Caco-2 (cell line): Measurements from ENCODE around the gene DCTN2. TPM values are rescaled to one million over a fixed set of nuclear protein-coding genes. Genes with fewer than 3 reads are reported as not detected.

Experiments
- BruUV-seq: library from RNA; stranded (reverse); fragments of 400-500 nt; replicated peaks from 2 replicates; lab custom pipeline; 2021; lab: Mats Ljungman, UMichigan
- CTCF ChIA-PET: fragments of 300-600 bp; sonication (Branson Sonifier 250); formaldehyde crosslinking; loops from one replicate; lab custom pipeline; 2022; ENCODE audit warnings: antibody characterized with exemption; lab: Charles Lee
- POLR2A ChIA-PET: fragments of 300-600 bp; sonication (Branson Sonifier 250); formaldehyde crosslinking; loops from one replicate; lab custom pipeline; 2022; ENCODE audit warnings: antibody characterized with exemption; lab: Charles Lee
- DNase-seq, 2 experiments: peaks; one replicate each; pipeline versions ENCODE4 v3.0.0 to v3.0.0-alpha.2; 2020 to 2022
- H3K27me3 ChIP-seq: replicated peaks from 2 replicates; pipeline ENCODE4 v1.6.0; 2011; ENCODE audit warnings: low read length; ENCODE audit not compliant: control insufficient read depth, insufficient read depth
- H3K36me3 ChIP-seq: 2 replicates; pipeline ENCODE4 v1.5.1; 2011; ENCODE audit warnings: low read length; ENCODE audit not compliant: control insufficient read depth, insufficient read depth
- H3K4me1 ChIP-seq: fragments of 250-450 bp; sonication (Bioruptor Pico); 2 replicates; pipeline ENCODE4 v1.5.1; 2020; ENCODE audit warnings: mild to moderate bottlenecking
- H3K4me3 ChIP-seq: 2 replicates; pipeline ENCODE4 v1.5.1; 2011; ENCODE audit warnings: low read depth, mild to moderate bottlenecking, control low read depth, low read length
- H3K9me3 ChIP-seq: fragments of 250-450 bp; sonication (Bioruptor Pico); 2 replicates; pipeline ENCODE4 v1.5.1; 2020; ENCODE audit warnings: mild to moderate bottlenecking, moderate library complexity
- H3K27ac Mint-ChIP-seq: one replicate; pipeline ENCODE4 v1.8.0; 2022; ENCODE audit warnings: mixed read lengths; ENCODE audit not compliant: unreplicated experiment
- H3K27me3 Mint-ChIP-seq: one replicate; pipeline ENCODE4 v1.8.0; 2022; ENCODE audit warnings: mixed read lengths; ENCODE audit not compliant: insufficient read depth, unreplicated experiment
- H3K36me3 Mint-ChIP-seq: one replicate; pipeline ENCODE4 v1.8.0; 2022; ENCODE audit warnings: mild to moderate bottlenecking, mixed read lengths; ENCODE audit not compliant: insufficient read depth, unreplicated experiment
- H3K4me1 Mint-ChIP-seq: one replicate; pipeline ENCODE4 v1.8.0; 2022; ENCODE audit warnings: low read depth, mixed read lengths; ENCODE audit not compliant: unreplicated experiment
- H3K4me3 Mint-ChIP-seq: one replicate; pipeline ENCODE4 v1.8.0; 2022; ENCODE audit warnings: mild to moderate bottlenecking, moderate library complexity, mixed read lengths; ENCODE audit not compliant: unreplicated experiment
- H3K9me3 Mint-ChIP-seq: one replicate; pipeline ENCODE4 v1.8.0; 2022; ENCODE audit warnings: mixed read lengths; ENCODE audit not compliant: unreplicated experiment
- CTCF ChIP-seq, 2 experiments: fragments of 200-600 bp in 1 of 2; IDR thresholded peaks; 1 replicate in 1 of 2; 2 replicates in 1 of 2; pipeline versions ENCODE4 v1.5.1 to v1.8.0; 2011 to 2022; ENCODE audit warnings: antibody characterized with exemption in 1 of 2, control low read depth in 1 of 2, inconsistent platforms in 1 of 2, low read depth in 1 of 2, low read length in 1 of 2, mild to moderate bottlenecking in 1 of 2, moderate library complexity in 1 of 2; ENCODE audit not compliant: insufficient read depth in 1 of 2, severe bottlenecking in 1 of 2, unreplicated experiment in 1 of 2
- intact Hi-C: fragments of 100-400 bp; cut with micrococcal nuclease; formaldehyde crosslinking; loops from one replicate; pipeline ENCODE4 v1.10.0; 2022; ENCODE audit not compliant: unreplicated experiment
- total RNA-seq: library from RNA; stranded (reverse); gene quantifications from 2 replicates; pipeline ENCODE4 v1.2.3, GENCODE V29; 2022

Gene DCTN2
- total RNA-seq, 1 experiment from 2014 or later = 94.4 TPM

- no peak overlapping the region for H3K4me3 Mint-ChIP-seq
- ChIA-PET POLR2A (no interaction called here), CTCF (no interaction called here)
- peaks cover 10% of the 10 kb centered on the region for H3K4me1 Mint-ChIP-seq
- DNase-seq = no peak
- H3K36me3 ChIP-seq = 0 out of 2 replicates have a peak, but pooled peaks cover 1% of the 10 kb centered on the region
- H3K9me3 ChIP-seq = no peaks in the 10 kb centered on the region
- no peak overlapping the region for H3K4me3 ChIP-seq
- TF ChIP-seq CTCF (IDR thresholded peaks at IDR 0.05; ENCODE audit: insufficient read depth in 1 of 2, low read depth in 1 of 2, low read length in 1 of 2, severe bottlenecking in 1 of 2, unreplicated experiment in 1 of 2) = no peak
- no peak overlapping the region for H3K27ac Mint-ChIP-seq
- peaks cover 22% of the 10 kb centered on the region for H3K36me3 Mint-ChIP-seq
- H3K27me3 Mint-ChIP-seq = no peaks in the 10 kb centered on the region
- peaks cover 9% of the 10 kb centered on the region; the same call in 1 of the 2 replicates for H3K4me1 ChIP-seq
- intact Hi-C loops = no loop called here
- no peaks in the 10 kb centered on the region for H3K27me3 ChIP-seq
- H3K9me3 Mint-ChIP-seq = no peaks in the 10 kb centered on the region
- no TSS peak for BruUV-seq
Measured at GRCh38 chr12:57541717-57542116, 5.3 kb downstream of the DCTN2 start.

GRCh38 chr12:57541001-57541400 is 6.0 kb downstream of the DCTN2 start:
- Mint-ChIP-seq H3K4me1 (peaks cover 8% of the 10 kb centered on the region), H3K27me3 (no peaks in the 10 kb centered on the region), H3K4me3 (no peak overlapping the region), H3K36me3 (peaks cover 21% of the 10 kb centered on the region), H3K27ac (no peak overlapping the region), H3K9me3 (no peaks in the 10 kb centered on the region)
- no peak for DNase-seq
- ChIA-PET POLR2A (no interaction called here), CTCF (no interaction called here)
- no peak for TF ChIP-seq CTCF (IDR thresholded peaks at IDR 0.05; ENCODE audit: insufficient read depth in 1 of 2, low read depth in 1 of 2, low read length in 1 of 2, severe bottlenecking in 1 of 2, unreplicated experiment in 1 of 2)
- no peaks in the 10 kb centered on the region for H3K9me3 ChIP-seq
- no peaks in the 10 kb centered on the region for H3K27me3 ChIP-seq
- no TSS peak for BruUV-seq
- intact Hi-C loops = no loop called here
- H3K4me1 ChIP-seq = peaks cover 6% of the 10 kb centered on the region; the same call in 1 of the 2 replicates
- H3K36me3 ChIP-seq = 0 out of 2 replicates have a peak, but pooled peaks cover 1% of the 10 kb centered on the region
- no peak overlapping the region for H3K4me3 ChIP-seq

- H3K36me3 Mint-ChIP-seq = peaks cover 34% of the 10 kb centered on the region
- Histone ChIP-seq H3K4me3 (no peak overlapping the region), H3K4me1 (no peaks in the 10 kb centered on the region), H3K36me3 (no peaks in the 10 kb centered on the region), H3K9me3 (no peaks in the 10 kb centered on the region), H3K27me3 (no peaks in the 10 kb centered on the region)
- no peak for DNase-seq
- intact Hi-C loops = no loop called here
- no TSS peak for BruUV-seq
- ChIA-PET CTCF (interaction anchor here (0.6 kb wide), 1 partner anchor 52 kb away, joined by 3 read pairs; the partner anchor contains the start of gene PIP4K2C), POLR2A (no interaction called here)
- H3K4me3 Mint-ChIP-seq = no peak overlapping the region
- TF ChIP-seq CTCF (IDR thresholded peaks at IDR 0.05; ENCODE audit: insufficient read depth in 1 of 2, low read depth in 1 of 2, low read length in 1 of 2, severe bottlenecking in 1 of 2, unreplicated experiment in 1 of 2) = no peak
- H3K9me3 Mint-ChIP-seq = no peaks in the 10 kb centered on the region
- H3K4me1 Mint-ChIP-seq = no peaks in the 10 kb centered on the region
- H3K27ac Mint-ChIP-seq = no peak overlapping the region
- no peaks in the 10 kb centered on the region for H3K27me3 Mint-ChIP-seq
Measured at GRCh38 chr12:57539134-57539768, 7.7 kb downstream of the DCTN2 start.
